Activated CD4-positive, alpha-beta T cell treated with anti-CD3 and anti-CD28 coated beads, Interleukin-2, amount 10 ng/mL, durations not matched to agents 24 days and 14 days (primary cell): ENCODE results near the gene CNTNAP2. TPM values are rescaled to one million over a fixed set of nuclear protein-coding genes. Genes with fewer than 3 reads are reported as not detected.

ENCODE experiments used
- DNase-seq: peaks from one replicate; pipeline ENCODE4 v3.0.0; 2022
- H3K27ac Mint-ChIP-seq: one replicate; pipeline ENCODE4 v1.8.0; 2022; ENCODE audit warnings: mild to moderate bottlenecking, mixed read lengths
- H3K27me3 Mint-ChIP-seq: one replicate; pipeline ENCODE4 v1.8.0; 2022; ENCODE audit warnings: mixed read lengths
- H3K36me3 Mint-ChIP-seq: one replicate; pipeline ENCODE4 v1.8.0; 2022; ENCODE audit warnings: low read depth, mild to moderate bottlenecking, mixed read lengths
- H3K4me1 Mint-ChIP-seq: one replicate; pipeline ENCODE4 v1.8.0; 2021; ENCODE audit warnings: mixed read lengths
- H3K4me3 Mint-ChIP-seq: one replicate; pipeline ENCODE4 v1.8.0; 2022; ENCODE audit warnings: mild to moderate bottlenecking, moderate library complexity, mixed read lengths
- H3K9me3 Mint-ChIP-seq: one replicate; pipeline ENCODE4 v1.8.0; 2021; ENCODE audit warnings: mixed read lengths
- intact Hi-C: fragments of 100-400 bp; cut with micrococcal nuclease; formaldehyde crosslinking; loops from one replicate; pipeline ENCODE4 v1.15.1; 2023
- total RNA-seq: library from RNA; stranded (reverse); gene quantifications from 2 replicates; pipeline ENCODE4 v1.2.3, GENCODE V29; 2022

The CNTNAP2 gene
- total RNA-seq, 1 donor from 2014 or later: not detected

DNA sequence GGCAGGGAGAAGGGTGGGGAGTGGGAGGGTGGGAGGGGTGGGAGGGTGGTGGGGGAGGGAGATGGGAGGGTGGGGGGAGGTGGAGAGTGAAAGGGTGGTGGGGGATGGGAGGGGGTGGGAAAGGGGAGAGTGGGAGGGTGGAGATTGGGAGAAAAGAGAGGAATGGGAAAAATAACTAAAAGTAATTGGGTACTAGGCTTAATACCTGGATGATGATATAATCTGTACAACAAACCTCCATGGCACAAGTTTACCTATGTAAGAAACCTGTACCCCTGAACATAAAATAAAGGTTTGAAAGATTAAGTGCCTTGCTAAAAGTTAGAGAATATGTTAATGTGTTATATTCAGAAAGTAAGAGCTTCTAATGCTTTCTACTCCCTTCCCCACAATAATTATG is 564.9 kb downstream of the CNTNAP2 start:
- DNase-seq: no peak
- Mint-ChIP-seq H3K27me3 (no peaks in the 10 kb centered on the region), H3K27ac (no peak overlapping the region), H3K9me3 (peaks cover 8% of the 10 kb centered on the region), H3K36me3 (no peaks in the 10 kb centered on the region), H3K4me1 (no peaks in the 10 kb centered on the region), H3K4me3 (no peak overlapping the region)
- intact Hi-C loops: no loop called here

DNA sequence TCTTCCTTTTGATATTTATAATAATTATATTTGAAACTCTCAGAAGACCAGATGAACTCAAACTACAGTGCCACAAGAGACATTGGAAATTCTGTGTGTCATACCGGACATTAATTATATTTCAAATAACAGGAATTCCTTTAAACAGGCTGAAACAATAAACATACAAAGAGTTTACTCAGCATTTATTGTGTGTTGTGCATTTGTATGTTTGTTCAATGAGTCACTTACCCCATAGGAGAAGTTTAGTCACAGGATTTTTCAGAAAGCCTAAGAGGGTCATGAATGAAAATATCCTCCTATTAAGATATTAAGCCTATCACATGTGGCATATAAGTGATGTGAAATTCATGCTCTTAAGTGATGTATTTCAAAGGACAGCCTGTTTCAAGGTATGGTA is 566.8 kb downstream of the CNTNAP2 start:
- no peaks in the 10 kb centered on the region for H3K36me3 Mint-ChIP-seq
- intact Hi-C loops: no loop called here

DNA sequence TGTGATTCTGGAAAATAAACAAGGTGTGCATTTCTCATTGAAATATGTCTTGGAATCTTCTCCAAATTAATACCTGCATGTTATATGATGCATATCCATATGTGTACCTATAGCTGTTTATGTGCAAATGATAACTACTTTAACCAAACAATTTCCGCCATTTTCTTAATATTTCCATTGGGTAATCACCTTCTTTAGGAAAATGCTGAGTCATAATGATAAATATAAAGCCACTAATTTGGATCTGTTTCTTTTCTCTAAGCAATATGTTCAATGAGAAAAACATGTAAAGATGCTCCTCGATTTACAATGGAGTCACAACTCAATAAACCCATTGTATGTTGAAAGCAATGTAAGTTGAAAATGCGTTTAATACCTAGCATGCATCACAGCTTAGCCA is 574.4 kb downstream of the CNTNAP2 start:
- DNase-seq: no peak
- Mint-ChIP-seq H3K9me3 (no peaks in the 10 kb centered on the region), H3K4me1 (no peaks in the 10 kb centered on the region), H3K27me3 (no peaks in the 10 kb centered on the region), H3K36me3 (no peaks in the 10 kb centered on the region), H3K27ac (no peak overlapping the region), H3K4me3 (no peak overlapping the region)
- intact Hi-C loops: no loop called here

More for the DNA sequence above, 566.8 kb downstream of the CNTNAP2 start:
- Mint-ChIP-seq H3K9me3 (peaks cover 8% of the 10 kb centered on the region), H3K27me3 (no peaks in the 10 kb centered on the region), H3K27ac (no peak overlapping the region), H3K4me3 (no peak overlapping the region), H3K4me1 (no peaks in the 10 kb centered on the region)
- DNase-seq: no peak

DNA sequence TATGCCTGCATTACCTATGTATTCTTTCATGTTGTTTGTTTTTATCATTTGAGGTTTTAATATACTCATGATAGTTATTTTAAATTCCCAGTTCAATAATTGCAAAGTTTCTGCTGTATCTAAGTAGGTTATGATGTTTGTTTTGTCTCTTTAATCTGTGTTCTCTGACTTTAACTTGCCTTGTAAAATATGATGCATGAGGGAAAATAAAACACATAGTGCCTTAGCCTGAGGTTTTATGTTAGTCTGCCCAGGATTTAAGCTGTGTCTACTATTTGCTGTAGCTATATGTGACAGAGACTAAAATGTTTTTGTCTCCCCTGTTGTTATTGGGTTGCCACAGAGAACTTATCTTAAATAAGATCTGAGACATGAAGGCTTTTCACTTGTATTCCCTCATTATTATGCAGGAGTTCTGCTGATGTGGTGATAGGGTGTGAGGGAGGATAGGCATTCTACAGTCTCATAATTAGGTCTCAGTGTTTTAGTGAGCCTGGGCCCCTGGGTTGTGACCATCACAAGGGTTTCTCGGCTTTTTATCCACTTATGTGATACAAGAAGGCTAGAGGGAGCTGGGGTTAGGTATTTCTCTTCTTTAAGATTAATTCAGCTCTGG is 582.5 kb downstream of the CNTNAP2 start:
- intact Hi-C loops: no loop called here
- H3K9me3 Mint-ChIP-seq: no peaks in the 10 kb centered on the region
- no peaks in the 10 kb centered on the region for H3K4me1 Mint-ChIP-seq
- peak; percentile 2 for DNase-seq
- H3K27ac Mint-ChIP-seq: no peak overlapping the region
- H3K4me3 Mint-ChIP-seq: no peak overlapping the region
- H3K27me3 Mint-ChIP-seq: no peaks in the 10 kb centered on the region
- no peaks in the 10 kb centered on the region for H3K36me3 Mint-ChIP-seq

DNA sequence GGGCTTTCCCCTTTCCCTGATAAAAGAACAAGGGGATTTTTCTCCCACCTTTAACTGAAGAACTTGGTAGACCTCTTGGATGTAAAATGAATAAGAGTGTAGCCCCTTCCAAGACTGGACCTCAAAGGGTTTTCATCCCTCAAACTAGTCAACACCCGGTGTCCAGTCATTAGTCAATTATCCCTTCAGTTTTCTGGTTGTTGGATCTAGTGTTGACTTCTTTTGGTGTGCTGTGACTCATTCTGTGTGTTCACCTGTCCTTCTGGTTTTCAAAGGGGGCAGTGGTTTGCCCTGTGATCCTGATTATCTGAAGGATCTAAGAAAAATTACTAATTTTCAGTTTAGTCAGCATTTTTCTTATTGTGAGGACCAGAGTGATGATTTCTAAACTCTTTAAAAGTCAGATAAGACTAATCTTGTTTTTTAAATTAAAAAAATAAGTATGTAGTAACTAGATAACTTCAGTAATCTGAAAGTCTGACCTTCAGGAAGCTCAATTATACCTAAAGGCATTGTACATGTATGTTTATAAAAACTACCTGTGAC is 583.5 kb downstream of the CNTNAP2 start:
- no peak overlapping the region for H3K4me3 Mint-ChIP-seq
- no peaks in the 10 kb centered on the region for H3K9me3 Mint-ChIP-seq
- intact Hi-C loops: no loop called here
- H3K36me3 Mint-ChIP-seq: no peaks in the 10 kb centered on the region
- no peak overlapping the region for H3K27ac Mint-ChIP-seq
- no peaks in the 10 kb centered on the region for H3K27me3 Mint-ChIP-seq
- no peak for DNase-seq
- no peaks in the 10 kb centered on the region for H3K4me1 Mint-ChIP-seq

DNA sequence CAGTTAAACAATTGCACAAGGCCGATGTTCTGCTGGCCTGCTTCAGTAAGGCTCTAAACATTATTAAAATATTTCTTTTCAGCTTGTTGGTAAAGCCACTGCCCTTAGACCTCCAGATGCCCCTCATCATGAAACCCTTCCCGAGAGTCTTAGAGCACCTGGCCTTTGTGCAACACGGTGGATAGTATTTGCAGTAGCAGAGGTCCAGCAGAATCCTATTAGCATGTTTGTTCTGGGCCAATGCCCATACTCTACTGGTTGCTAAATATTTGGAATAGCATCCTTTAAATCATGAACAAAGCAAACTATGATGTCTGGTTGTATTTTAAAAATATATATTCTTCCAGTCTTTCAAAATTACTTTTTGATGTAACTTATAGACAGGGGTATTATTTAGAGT is 584.6 kb downstream of the CNTNAP2 start:
- Mint-ChIP-seq H3K4me3 (no peak overlapping the region), H3K27me3 (no peaks in the 10 kb centered on the region), H3K9me3 (no peaks in the 10 kb centered on the region), H3K4me1 (no peaks in the 10 kb centered on the region), H3K36me3 (no peaks in the 10 kb centered on the region), H3K27ac (no peak overlapping the region)
- DNase-seq: no peak
- intact Hi-C loops: no loop called here

DNA sequence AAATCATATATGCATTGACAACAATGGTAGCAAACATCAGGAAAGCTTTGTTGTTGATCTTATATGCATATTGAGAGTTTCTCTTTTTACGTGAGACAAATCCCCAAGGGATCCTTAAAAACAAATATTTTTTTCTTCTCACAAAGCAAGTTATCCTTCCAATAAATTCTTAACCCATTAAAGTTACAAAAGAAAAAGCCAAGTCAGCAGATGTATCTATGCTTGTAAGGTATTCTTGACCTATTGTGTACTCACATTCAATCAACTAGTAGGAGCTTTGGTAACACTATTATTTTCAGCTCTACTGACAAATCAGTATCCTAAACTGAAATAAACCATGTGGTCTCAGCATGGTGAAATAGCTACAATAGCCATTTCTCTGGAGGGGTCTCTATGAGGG is 586.3 kb downstream of the CNTNAP2 start:
- intact Hi-C loops: no loop called here
- Mint-ChIP-seq H3K27me3 (no peaks in the 10 kb centered on the region), H3K9me3 (peaks cover 3% of the 10 kb centered on the region), H3K4me1 (no peaks in the 10 kb centered on the region), H3K27ac (no peak overlapping the region), H3K4me3 (no peak overlapping the region), H3K36me3 (no peaks in the 10 kb centered on the region)
- no peak for DNase-seq

DNA sequence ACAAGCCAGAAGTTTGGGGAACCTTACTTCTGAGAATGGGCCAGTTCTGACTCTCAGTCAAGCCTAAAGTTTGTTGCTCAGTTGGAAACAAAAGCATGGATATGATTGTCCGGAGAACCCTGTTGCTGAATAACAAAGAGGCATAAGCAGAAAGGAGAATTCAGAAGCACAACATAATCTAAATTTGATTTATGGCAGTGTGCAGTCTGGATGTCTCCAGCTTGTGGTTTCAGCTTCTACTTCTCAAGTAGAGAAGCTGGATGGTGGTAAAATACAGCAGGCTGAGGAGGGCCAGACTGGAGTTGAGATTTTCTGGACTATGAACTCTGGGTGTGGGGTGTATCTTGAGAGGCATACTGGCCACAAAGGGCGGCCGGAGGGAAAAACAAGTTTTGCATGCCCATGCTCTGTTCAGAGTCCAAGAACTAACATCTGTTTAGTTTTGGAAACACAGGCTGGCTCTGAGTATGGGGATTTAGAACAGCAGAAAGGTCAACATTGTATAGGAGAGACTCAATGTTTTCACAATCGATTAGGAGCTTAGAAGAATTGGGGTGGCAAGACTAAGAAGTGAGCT is 592.9 kb downstream of the CNTNAP2 start:
- Mint-ChIP-seq H3K4me1 (no peaks in the 10 kb centered on the region), H3K9me3 (peaks cover 3% of the 10 kb centered on the region), H3K36me3 (no peaks in the 10 kb centered on the region), H3K4me3 (no peak overlapping the region), H3K27me3 (no peaks in the 10 kb centered on the region), H3K27ac (no peak overlapping the region)
- no peak for DNase-seq
- intact Hi-C loops: no loop called here

DNA sequence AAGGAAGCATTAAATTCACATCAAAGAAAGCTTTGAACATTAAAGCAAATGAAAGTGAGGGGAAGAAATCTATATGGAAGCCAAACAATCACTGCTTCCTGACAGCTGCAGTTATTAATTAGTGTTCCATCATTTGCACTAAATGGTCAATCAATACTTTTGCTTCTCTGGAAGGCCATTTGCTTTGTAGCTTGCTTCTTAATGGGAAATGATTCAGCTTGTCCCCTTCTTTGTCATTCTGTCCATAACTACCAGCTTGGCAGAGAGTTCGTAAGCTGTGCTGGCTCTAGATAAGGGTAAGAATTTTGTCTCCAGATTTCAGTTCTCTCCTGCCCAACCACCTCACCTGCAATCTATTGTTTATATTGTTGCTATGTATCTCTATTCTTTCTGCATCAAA is 596.6 kb downstream of the CNTNAP2 start:
- no peak for DNase-seq
- H3K27ac Mint-ChIP-seq: no peak overlapping the region
- intact Hi-C loops: no loop called here
- no peak overlapping the region for H3K4me3 Mint-ChIP-seq
- H3K36me3 Mint-ChIP-seq: no peaks in the 10 kb centered on the region
- no peaks in the 10 kb centered on the region for H3K4me1 Mint-ChIP-seq
- no peaks in the 10 kb centered on the region for H3K9me3 Mint-ChIP-seq
- no peaks in the 10 kb centered on the region for H3K27me3 Mint-ChIP-seq

DNA sequence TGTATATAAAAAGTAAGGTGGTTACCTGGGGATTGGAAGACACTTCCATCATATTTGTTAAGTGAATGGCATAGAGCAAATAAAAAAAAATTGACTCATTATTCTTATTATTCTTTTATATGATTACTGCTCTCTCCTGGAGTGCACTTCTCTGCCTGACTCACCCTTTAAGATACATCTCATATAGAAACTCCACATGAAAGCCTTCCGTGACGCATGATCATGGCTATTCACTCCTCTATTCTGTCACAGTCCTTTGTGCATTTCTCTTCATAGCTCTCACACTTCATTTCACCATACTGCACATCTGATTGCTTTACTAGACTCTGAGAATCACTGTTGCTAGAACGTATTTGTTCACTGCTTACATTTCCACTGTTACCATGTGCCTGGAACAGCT is 597.3 kb downstream of the CNTNAP2 start:
- H3K4me1 Mint-ChIP-seq: no peaks in the 10 kb centered on the region
- no peaks in the 10 kb centered on the region for H3K36me3 Mint-ChIP-seq
- DNase-seq: no peak
- no peaks in the 10 kb centered on the region for H3K9me3 Mint-ChIP-seq
- H3K27ac Mint-ChIP-seq: no peak overlapping the region
- H3K27me3 Mint-ChIP-seq: no peaks in the 10 kb centered on the region
- no peak overlapping the region for H3K4me3 Mint-ChIP-seq
- intact Hi-C loops: no loop called here

DNA sequence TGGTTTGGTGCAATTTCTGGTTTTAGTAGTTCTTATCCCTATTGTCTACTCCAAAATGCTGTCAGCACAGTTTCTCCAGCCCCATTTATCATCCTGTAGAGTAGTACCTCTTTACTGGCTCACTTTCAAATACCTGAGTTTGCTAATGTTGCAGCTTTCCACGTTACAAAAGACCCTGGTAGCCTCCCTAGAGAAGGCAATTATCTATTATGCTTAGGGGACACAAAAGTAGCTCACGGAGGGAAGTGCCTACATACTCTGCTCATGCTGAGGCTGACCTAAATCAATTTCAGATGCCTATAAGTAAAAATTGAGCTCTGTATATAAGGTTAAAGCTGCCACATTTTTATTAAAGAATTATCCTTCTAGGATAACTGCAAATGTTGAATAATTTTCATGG is 603.6 kb downstream of the CNTNAP2 start:
- no peak for DNase-seq
- Mint-ChIP-seq H3K4me1 (no peaks in the 10 kb centered on the region), H3K4me3 (no peak overlapping the region), H3K9me3 (no peaks in the 10 kb centered on the region), H3K36me3 (no peaks in the 10 kb centered on the region), H3K27me3 (no peaks in the 10 kb centered on the region), H3K27ac (no peak overlapping the region)
- intact Hi-C loops: no loop called here

DNA sequence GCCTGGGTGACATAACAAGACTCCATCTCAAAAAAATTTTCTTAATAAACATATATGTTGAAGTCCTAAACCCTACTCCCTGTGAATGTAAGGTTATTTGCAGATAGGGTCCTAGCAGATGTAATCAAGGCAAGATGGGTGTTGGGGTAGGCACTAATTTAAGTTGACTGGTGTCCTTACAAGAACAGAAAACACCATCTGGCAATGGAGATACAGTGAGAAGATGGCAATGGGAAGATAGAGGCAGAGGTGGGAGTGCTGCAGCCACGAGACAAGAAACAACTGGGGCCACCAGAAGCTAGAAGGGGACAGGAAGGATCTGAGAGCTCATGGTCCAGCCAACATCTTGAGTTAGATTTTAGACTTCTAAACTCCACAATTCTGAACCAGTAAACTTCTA is 606.4 kb downstream of the CNTNAP2 start:
- intact Hi-C loops: no loop called here
- Mint-ChIP-seq H3K27me3 (no peaks in the 10 kb centered on the region), H3K4me1 (no peaks in the 10 kb centered on the region), H3K9me3 (no peaks in the 10 kb centered on the region), H3K36me3 (no peaks in the 10 kb centered on the region), H3K27ac (no peak overlapping the region), H3K4me3 (no peak overlapping the region)
- no peak for DNase-seq

DNA sequence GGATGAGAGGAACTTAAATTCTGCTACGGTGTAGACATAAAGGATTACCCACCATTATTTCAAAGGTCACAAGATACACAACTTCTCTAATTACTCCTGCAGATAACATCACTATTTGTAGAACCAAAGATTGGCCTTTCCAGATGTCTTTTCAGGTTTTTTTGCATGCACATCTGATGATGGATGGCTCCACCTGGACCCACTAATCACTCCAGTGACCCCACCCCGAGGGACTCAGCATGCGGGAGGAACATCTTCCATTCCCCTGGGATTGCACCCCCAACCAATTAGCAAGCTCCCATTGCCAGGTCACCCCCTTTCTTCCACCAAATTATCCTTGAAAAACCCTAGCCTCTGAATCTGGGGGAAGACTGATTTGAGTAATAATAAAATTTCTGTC is 608.9 kb downstream of the CNTNAP2 start:
- no peak overlapping the region for H3K4me3 Mint-ChIP-seq
- H3K27ac Mint-ChIP-seq: no peak overlapping the region
- no peaks in the 10 kb centered on the region for H3K9me3 Mint-ChIP-seq
- no peaks in the 10 kb centered on the region for H3K4me1 Mint-ChIP-seq
- no peaks in the 10 kb centered on the region for H3K36me3 Mint-ChIP-seq
- intact Hi-C loops: no loop called here
- DNase-seq: no peak
- no peaks in the 10 kb centered on the region for H3K27me3 Mint-ChIP-seq

DNA sequence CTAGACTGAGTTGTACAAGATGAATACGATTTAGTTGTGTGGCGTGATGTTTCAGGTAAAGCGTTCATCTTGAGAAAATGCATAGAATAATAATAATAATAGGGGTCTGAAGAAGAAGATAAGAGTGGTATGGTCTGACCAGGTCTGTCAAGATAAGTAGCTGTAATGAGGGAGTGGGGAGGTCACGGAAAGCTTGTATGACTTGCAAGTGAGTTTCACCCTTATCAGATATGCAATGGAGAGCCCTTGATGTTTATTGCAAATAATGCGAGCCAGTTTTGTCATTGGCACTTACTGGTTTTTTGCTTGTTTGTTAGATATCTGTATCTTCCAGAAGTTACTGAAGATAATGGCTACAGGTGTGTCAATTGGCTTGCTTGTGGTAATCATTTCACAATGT is 611.5 kb downstream of the CNTNAP2 start:
- Mint-ChIP-seq H3K4me3 (no peak overlapping the region), H3K27me3 (no peaks in the 10 kb centered on the region), H3K27ac (no peak overlapping the region), H3K36me3 (no peaks in the 10 kb centered on the region), H3K4me1 (no peaks in the 10 kb centered on the region), H3K9me3 (no peaks in the 10 kb centered on the region)
- intact Hi-C loops: no loop called here
- DNase-seq: no peak

DNA sequence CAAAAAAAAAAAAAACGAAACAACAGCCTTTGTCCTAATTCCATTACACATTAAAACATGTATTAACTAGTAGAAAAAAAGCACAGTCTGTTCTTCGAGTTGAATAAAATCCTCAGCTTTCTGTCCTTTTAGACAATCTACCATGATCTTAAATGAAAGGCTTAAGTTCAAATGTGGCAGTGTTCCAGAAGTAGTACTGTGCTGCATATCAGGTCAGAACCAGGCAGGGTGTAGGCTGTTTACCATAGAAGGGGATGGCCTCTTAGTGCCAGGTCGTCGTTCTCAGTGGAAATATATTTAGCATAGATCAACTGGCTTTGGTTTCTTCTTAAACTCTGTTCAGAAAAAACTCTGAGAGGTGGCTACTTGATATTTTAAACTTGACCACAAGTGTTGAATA is 612.0 kb downstream of the CNTNAP2 start:
- Mint-ChIP-seq H3K27ac (no peak overlapping the region), H3K27me3 (no peaks in the 10 kb centered on the region), H3K4me1 (no peaks in the 10 kb centered on the region), H3K4me3 (no peak overlapping the region), H3K36me3 (no peaks in the 10 kb centered on the region), H3K9me3 (no peaks in the 10 kb centered on the region)
- DNase-seq: no peak
- intact Hi-C loops: no loop called here
